ENCODE data around the gene BRCC3.

- TF ChIP-seq ARNTL (CRISPR knock-in tag; IDR thresholded peaks at IDR 0.05; ENCODE audit: borderline replicate concordance, low read depth) (no peak), RARB (CRISPR knock-in tag; IDR thresholded peaks at IDR 0.05) (no peak), PATZ1 (CRISPR knock-in tag; IDR thresholded peaks at IDR 0.05; ENCODE audit: borderline replicate concordance) (no peak), TOX (CRISPR knock-in tag; IDR thresholded peaks at IDR 0.05; ENCODE audit: borderline replicate concordance) (no peak), BACH2 (CRISPR knock-in tag; IDR thresholded peaks at IDR 0.05; ENCODE audit: borderline replicate concordance) (no peak), ZFP30 (CRISPR knock-in tag; IDR thresholded peaks at IDR 0.05) (no peak), PPARA (CRISPR knock-in tag; IDR thresholded peaks at IDR 0.05; ENCODE audit: borderline replicate concordance) (no peak), TSHZ2 (CRISPR knock-in tag; IDR thresholded peaks at IDR 0.05) (no peak)
Measured at GRCh38 chrX:155105919-155106318, 34.6 kb downstream of the BRCC3 start.
